Measurements from ENCODE around the gene FRMD7.

- TF ChIP-seq POLR2A (IDR thresholded peaks at IDR 0.05; ENCODE audit: low read depth, low read length) (no peak), TAF1 (IDR thresholded peaks at IDR 0.05; ENCODE audit: low read depth, low read length) (no peak), POLR2AphosphoS5 (IDR thresholded peaks at IDR 0.05; ENCODE audit: low read depth, low read length) (no peak), PAX5 (IDR thresholded peaks at IDR 0.05; ENCODE audit: insufficient read depth, low read length, severe bottlenecking) (no peak), POU2F2 (IDR thresholded peaks at IDR 0.05; ENCODE audit: low read depth, low read length) (no peak)
These were observed 20.5 kb downstream of the FRMD7 start for GRCh38 chrX:132107291-132107690.
